SK-N-SH (cell line): ENCODE data around the gene PAXX. TPM values are rescaled to one million over a fixed set of nuclear protein-coding genes. Genes with fewer than 3 reads are reported as not detected.

Experiments used
- CTCF ChIA-PET: fragments of 300-600, 350-600 bp; formaldehyde crosslinking; extraction: SDS; loops from one replicate; lab custom pipeline; 2021; lab: Yijun Ruan, JAX
- POLR2A ChIA-PET: fragments of 350-600 bp; sonication (Branson Sonifier 250); formaldehyde crosslinking; extraction: SDS; loops from one replicate; lab custom pipeline; 2020; ENCODE audit warnings: antibody characterized with exemption, inconsistent platforms; lab: Yijun Ruan, JAX
- DNase-seq: peaks from one replicate; pipeline ENCODE4 v3.0.0; 2012
- H2AFZ ChIP-seq: fragments of 200-600 bp; sonication (generic); 2 replicates; pipeline ENCODE4 v1.8.1; 2016; ENCODE audit warnings: antibody characterized with exemption, mild to moderate bottlenecking, low read depth
- H3F3A ChIP-seq: fragments of 200-600 bp; sonication (generic); replicated peaks from 2 replicates; pipeline ENCODE3; 2016; ENCODE audit warnings: antibody characterized with exemption, mild to moderate bottlenecking; ENCODE audit not compliant: insufficient read depth
- H3K27ac ChIP-seq, 2 experiments: fragments of 200-500 bp in 1 of 2; fragments of 200-600 bp in 1 of 2; sonication (Bioruptor generic) in 1 of 2; sonication (generic), shearing (Covaris generic) in 1 of 2; 2 replicates each; pipeline versions ENCODE4 v1.5.1 to v1.6.1; 2014 to 2016; ENCODE audit warnings: low read depth in 2 of 2, inconsistent platforms in 1 of 2, low read length in 1 of 2, mild to moderate bottlenecking in 1 of 2, mixed read lengths in 1 of 2
- H3K27me3 ChIP-seq: fragments of 200-600 bp; sonication (generic), shearing (Covaris generic); 2 replicates; pipeline ENCODE4 v1.6.1; 2016; ENCODE audit warnings: mixed run types; ENCODE audit not compliant: insufficient read depth
- H3K36me3 ChIP-seq, 2 experiments: fragments of 200-500 bp in 1 of 2; fragments of 200-600 bp in 1 of 2; sonication (Bioruptor generic) in 1 of 2; sonication (generic) in 1 of 2; replicated peaks in 1 of 2; 2 replicates each; pipeline versions ENCODE3 to v1.5.1; 2014 to 2016; ENCODE audit warnings: low read length in 1 of 2, mild to moderate bottlenecking in 1 of 2; ENCODE audit not compliant: insufficient read depth in 2 of 2, control insufficient read depth in 1 of 2
- H3K4me1 ChIP-seq, 2 experiments: fragments of 200-500 bp in 1 of 2; fragments of 200-600 bp in 1 of 2; sonication (Bioruptor generic) in 1 of 2; sonication (generic), shearing (Covaris generic) in 1 of 2; 2 replicates each; pipeline versions ENCODE4 v1.5.1 to v1.6.1; 2014 to 2016; ENCODE audit warnings: low read depth in 1 of 2, low read length in 1 of 2, mixed run types in 1 of 2; ENCODE audit not compliant: insufficient read depth in 2 of 2, control insufficient read depth in 1 of 2
- H3K4me2 ChIP-seq: fragments of 200-600 bp; sonication (generic), shearing (Covaris generic); 2 replicates; pipeline ENCODE4 v1.6.1; 2017; ENCODE audit warnings: mixed run types
- H3K4me3 ChIP-seq, 2 experiments: fragments of 200-500 bp in 1 of 2; fragments of 200-600 bp in 1 of 2; sonication (Bioruptor generic) in 1 of 2; sonication (generic), shearing (Covaris generic) in 1 of 2; 2 replicates each; pipeline versions ENCODE4 v1.5.1 to v1.8.1; 2014 to 2016; ENCODE audit warnings: low read depth in 2 of 2, inconsistent platforms in 1 of 2, low read length in 1 of 2, mild to moderate bottlenecking in 1 of 2, mixed read lengths in 1 of 2, moderate library complexity in 1 of 2
- H3K79me2 ChIP-seq: fragments of 200-600 bp; sonication (generic); 2 replicates; pipeline ENCODE4 v1.8.1; 2017; ENCODE audit warnings: mild to moderate bottlenecking; ENCODE audit not compliant: insufficient read depth
- H3K9ac ChIP-seq: fragments of 200-600 bp; sonication (generic); 2 replicates; pipeline ENCODE4 v1.6.1; 2017; ENCODE audit warnings: mixed run types
- H3K9me2 ChIP-seq: fragments of 200-600 bp; sonication (generic); 2 replicates; pipeline ENCODE4 v1.6.1; 2017; ENCODE audit warnings: mixed run types
- H3K9me3 ChIP-seq: fragments of 200-600 bp; sonication (generic); 2 replicates; pipeline ENCODE4 v1.6.1; 2017; ENCODE audit warnings: mixed run types, mild to moderate bottlenecking, moderate library complexity
- H4K20me1 ChIP-seq: fragments of 200-600 bp; sonication (generic); 2 replicates; pipeline ENCODE4 v1.6.1; 2017; ENCODE audit warnings: mild to moderate bottlenecking, mixed run types; ENCODE audit not compliant: insufficient read depth
- FOXJ3 ChIP-seq: sonication (generic); formaldehyde crosslinking; IDR thresholded peaks from 2 replicates; pipeline ENCODE4 v1.5.1; 2020; ENCODE audit warnings: mild to moderate bottlenecking, missing genetic modification reagents
- JUND ChIP-seq: IDR thresholded peaks from 2 replicates; pipeline ENCODE4 v1.4.0; 2012
- MAX ChIP-seq: IDR thresholded peaks from 2 replicates; pipeline ENCODE4 v1.4.0; 2012; ENCODE audit warnings: low read depth
- MEF2A ChIP-seq: IDR thresholded peaks from 2 replicates; pipeline ENCODE4 v1.4.0; 2012; ENCODE audit warnings: low read depth, borderline replicate concordance
- MXI1 ChIP-seq: IDR thresholded peaks from 2 replicates; pipeline ENCODE4 v1.6.1; 2012; ENCODE audit warnings: mild to moderate bottlenecking, low read depth, low read length, improper control_type of control experiment
- NFIC ChIP-seq: IDR thresholded peaks from 2 replicates; pipeline ENCODE4 v1.4.0; 2012; ENCODE audit warnings: borderline replicate concordance
- PBX3 ChIP-seq: IDR thresholded peaks from 2 replicates; pipeline ENCODE4; 2012
- POLR2AphosphoS5 ChIP-seq: IDR thresholded peaks from 2 replicates; pipeline ENCODE4 v1.6.1; 2012; ENCODE audit warnings: low read depth, low read length
- RFX5 ChIP-seq: IDR thresholded peaks from 2 replicates; pipeline ENCODE4 v1.6.1; 2012; ENCODE audit warnings: mild to moderate bottlenecking, improper control_type of control experiment, low read length
- RXRA ChIP-seq: IDR thresholded peaks from 2 replicates; pipeline ENCODE4 v1.4.0; 2012; ENCODE audit warnings: low read depth, mild to moderate bottlenecking, borderline replicate concordance
- SIN3A ChIP-seq: IDR thresholded peaks from 2 replicates; pipeline ENCODE4 v1.6.1; 2012; ENCODE audit warnings: low read depth, mild to moderate bottlenecking, low read length, moderate library complexity, borderline replicate concordance
- SMC3 ChIP-seq: IDR thresholded peaks from 2 replicates; pipeline ENCODE4 v1.6.1; 2012; ENCODE audit warnings: low read depth, low read length, improper control_type of control experiment
- TAF1 ChIP-seq: IDR thresholded peaks from 2 replicates; pipeline ENCODE4 v1.6.1; 2012; ENCODE audit warnings: low read depth, mild to moderate bottlenecking, low read length, moderate library complexity, borderline replicate concordance
- USF1 ChIP-seq: IDR thresholded peaks from 2 replicates; pipeline ENCODE4 v1.4.0; 2012; ENCODE audit warnings: low read depth, borderline replicate concordance
- ZBTB33 ChIP-seq: IDR thresholded peaks from 2 replicates; pipeline ENCODE4 v1.4.0; 2012; ENCODE audit warnings: low read depth, borderline replicate concordance
- WGBS: methylation state at CpG from one replicate; pipeline ENCODE4 v1.1.6; 2017; ENCODE audit warnings: low lambda C conversion rate; 5-methylcytosine and 5-hydroxymethylcytosine counted together
- polyA plus RNA-seq, 3 experiments: library from polyadenylated mRNA; depleted of rRNA; stranded (reverse); fragments of >200 nt; gene quantifications; 2 replicates each; pipeline ENCODE4 v1.2.3, GENCODE V29; 2012
- TF ChIP-seq, protein P1 (sequence below): fragments of 200-600 bp; sonication (generic); IDR thresholded peaks from 2 replicates; pipeline ENCODE4 v1.6.1; 2017; ENCODE audit warnings: antibody characterized with exemption, mild to moderate bottlenecking, moderate library complexity
- TF ChIP-seq, protein P2 (sequence below): IDR thresholded peaks from 2 replicates; pipeline ENCODE4 v1.6.1; 2012; ENCODE audit warnings: mild to moderate bottlenecking, low read depth, low read length, moderate library complexity
- TF ChIP-seq, protein P3 (sequence below): fragments of 150-350 bp; IDR thresholded peaks from 2 replicates; pipeline ENCODE4 v1.6.1; 2017; ENCODE audit warnings: antibody characterized with exemption, low read length, low read depth, borderline replicate concordance

PAXX gene
- polyA plus RNA-seq, 1 of the 3 experiments (the other 2 are of a cell fraction): 52.9 TPM

- TF ChIP-seq USF1 (no peak), MEF2A (no peak)
Observed at GRCh38 chr9:137039611-137040366, 47.6 kb downstream of the PAXX start (continued).

DNA sequence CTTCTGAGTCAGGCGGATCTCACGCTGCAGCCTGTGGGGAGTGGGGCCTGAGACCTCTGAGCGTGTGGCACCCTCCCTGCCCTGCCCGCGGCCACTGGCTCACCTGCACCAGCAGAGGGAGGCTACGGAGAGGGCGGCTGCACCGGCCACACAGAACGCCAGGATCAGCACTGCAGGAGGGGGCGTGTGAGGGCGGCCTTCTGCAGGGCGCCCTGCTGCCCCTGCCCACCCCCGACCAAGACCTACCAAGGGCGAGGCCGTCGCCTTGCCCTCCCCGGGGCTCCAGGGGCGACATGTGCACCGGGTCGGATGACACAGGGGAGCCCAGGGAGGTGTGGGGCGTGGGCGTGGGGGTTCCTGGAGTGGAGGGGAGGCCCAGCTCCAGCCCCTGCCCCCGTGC is 48.3 kb downstream of the PAXX start:
- no peak overlapping the region for H3K27ac ChIP-seq
- WGBS: 85% methylated on average over 9 of the region's 23 CpGs
- no peak overlapping the region for H3K9ac ChIP-seq
- no peaks in the 10 kb centered on the region for H3K27me3 ChIP-seq
- H2AFZ ChIP-seq: no peak overlapping the region
- peaks cover 21% of the 10 kb centered on the region for H4K20me1 ChIP-seq
- no peaks in the 10 kb centered on the region for H3K79me2 ChIP-seq
- CTCF ChIA-PET: interaction anchor here (1.0 to 19.8 kb wide), 3 partner anchors 9 to 198 kb away, joined by 4 to 803 read pairs (median 4); partner anchors contain the start of genes AJM1 and SAPCD2
- no peaks in the 10 kb centered on the region for H3K9me3 ChIP-seq
- no peaks in the 10 kb centered on the region for H3F3A ChIP-seq
- DNase-seq: no peak
- peaks cover 11 to 20% of the 10 kb centered on the region in 2 experiments; a peak in 2 of 4 replicates for H3K4me1 ChIP-seq
- POLR2A ChIA-PET: no interaction called here
- H3K36me3 ChIP-seq: peaks cover 0 to 19% of the 10 kb centered on the region in 2 experiments
- H3K9me2 ChIP-seq: no peaks in the 10 kb centered on the region
- H3K4me2 ChIP-seq: no peak overlapping the region
- no peak overlapping the region for H3K4me3 ChIP-seq
- TF ChIP-seq, protein P1, sequence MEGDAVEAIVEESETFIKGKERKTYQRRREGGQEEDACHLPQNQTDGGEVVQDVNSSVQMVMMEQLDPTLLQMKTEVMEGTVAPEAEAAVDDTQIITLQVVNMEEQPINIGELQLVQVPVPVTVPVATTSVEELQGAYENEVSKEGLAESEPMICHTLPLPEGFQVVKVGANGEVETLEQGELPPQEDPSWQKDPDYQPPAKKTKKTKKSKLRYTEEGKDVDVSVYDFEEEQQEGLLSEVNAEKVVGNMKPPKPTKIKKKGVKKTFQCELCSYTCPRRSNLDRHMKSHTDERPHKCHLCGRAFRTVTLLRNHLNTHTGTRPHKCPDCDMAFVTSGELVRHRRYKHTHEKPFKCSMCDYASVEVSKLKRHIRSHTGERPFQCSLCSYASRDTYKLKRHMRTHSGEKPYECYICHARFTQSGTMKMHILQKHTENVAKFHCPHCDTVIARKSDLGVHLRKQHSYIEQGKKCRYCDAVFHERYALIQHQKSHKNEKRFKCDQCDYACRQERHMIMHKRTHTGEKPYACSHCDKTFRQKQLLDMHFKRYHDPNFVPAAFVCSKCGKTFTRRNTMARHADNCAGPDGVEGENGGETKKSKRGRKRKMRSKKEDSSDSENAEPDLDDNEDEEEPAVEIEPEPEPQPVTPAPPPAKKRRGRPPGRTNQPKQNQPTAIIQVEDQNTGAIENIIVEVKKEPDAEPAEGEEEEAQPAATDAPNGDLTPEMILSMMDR: no peak
- TF ChIP-seq USF1: no peak
- TF ChIP-seq SMC3: no peak
- TF ChIP-seq NFIC: no peak
- TF ChIP-seq, protein P2, sequence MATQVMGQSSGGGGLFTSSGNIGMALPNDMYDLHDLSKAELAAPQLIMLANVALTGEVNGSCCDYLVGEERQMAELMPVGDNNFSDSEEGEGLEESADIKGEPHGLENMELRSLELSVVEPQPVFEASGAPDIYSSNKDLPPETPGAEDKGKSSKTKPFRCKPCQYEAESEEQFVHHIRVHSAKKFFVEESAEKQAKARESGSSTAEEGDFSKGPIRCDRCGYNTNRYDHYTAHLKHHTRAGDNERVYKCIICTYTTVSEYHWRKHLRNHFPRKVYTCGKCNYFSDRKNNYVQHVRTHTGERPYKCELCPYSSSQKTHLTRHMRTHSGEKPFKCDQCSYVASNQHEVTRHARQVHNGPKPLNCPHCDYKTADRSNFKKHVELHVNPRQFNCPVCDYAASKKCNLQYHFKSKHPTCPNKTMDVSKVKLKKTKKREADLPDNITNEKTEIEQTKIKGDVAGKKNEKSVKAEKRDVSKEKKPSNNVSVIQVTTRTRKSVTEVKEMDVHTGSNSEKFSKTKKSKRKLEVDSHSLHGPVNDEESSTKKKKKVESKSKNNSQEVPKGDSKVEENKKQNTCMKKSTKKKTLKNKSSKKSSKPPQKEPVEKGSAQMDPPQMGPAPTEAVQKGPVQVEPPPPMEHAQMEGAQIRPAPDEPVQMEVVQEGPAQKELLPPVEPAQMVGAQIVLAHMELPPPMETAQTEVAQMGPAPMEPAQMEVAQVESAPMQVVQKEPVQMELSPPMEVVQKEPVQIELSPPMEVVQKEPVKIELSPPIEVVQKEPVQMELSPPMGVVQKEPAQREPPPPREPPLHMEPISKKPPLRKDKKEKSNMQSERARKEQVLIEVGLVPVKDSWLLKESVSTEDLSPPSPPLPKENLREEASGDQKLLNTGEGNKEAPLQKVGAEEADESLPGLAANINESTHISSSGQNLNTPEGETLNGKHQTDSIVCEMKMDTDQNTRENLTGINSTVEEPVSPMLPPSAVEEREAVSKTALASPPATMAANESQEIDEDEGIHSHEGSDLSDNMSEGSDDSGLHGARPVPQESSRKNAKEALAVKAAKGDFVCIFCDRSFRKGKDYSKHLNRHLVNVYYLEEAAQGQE: no peak
- no peak for TF ChIP-seq MEF2A
- no peak for TF ChIP-seq JUND
- TF ChIP-seq MXI1: no peak
- TF ChIP-seq ZBTB33: no peak
- TF ChIP-seq POLR2AphosphoS5: no peak
- TF ChIP-seq FOXJ3 (CRISPR knock-in tag): no peak
- no peak for TF ChIP-seq MAX
- no peak for TF ChIP-seq SIN3A
- no peak for TF ChIP-seq RFX5
- TF ChIP-seq, protein P3, sequence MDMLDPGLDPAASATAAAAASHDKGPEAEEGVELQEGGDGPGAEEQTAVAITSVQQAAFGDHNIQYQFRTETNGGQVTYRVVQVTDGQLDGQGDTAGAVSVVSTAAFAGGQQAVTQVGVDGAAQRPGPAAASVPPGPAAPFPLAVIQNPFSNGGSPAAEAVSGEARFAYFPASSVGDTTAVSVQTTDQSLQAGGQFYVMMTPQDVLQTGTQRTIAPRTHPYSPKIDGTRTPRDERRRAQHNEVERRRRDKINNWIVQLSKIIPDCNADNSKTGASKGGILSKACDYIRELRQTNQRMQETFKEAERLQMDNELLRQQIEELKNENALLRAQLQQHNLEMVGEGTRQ: no peak
- no peak for TF ChIP-seq RXRA
- no peak for TF ChIP-seq TAF1
- TF ChIP-seq PBX3: no peak
